ENCODE data around the gene GNAQ.

Gene GNAQ

DNA sequence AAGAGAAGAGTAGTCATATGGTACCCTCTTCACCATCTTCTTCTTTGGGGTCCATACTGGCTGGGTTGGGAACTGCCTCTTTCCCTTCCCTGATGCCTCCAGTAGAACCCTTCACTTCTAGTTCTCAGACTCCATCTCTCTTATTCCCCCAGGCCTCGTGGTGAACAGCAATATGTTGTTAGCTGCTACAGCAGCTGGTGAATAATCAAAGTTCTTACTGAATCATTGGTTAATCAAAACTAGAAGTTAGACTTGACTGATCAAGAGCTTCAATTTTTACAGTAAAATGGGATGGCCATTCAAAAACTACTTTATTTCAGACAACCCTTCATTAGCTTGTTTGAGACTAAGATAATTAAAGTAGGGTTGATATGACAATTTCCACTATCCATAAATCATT is 192.6 kb downstream of the GNAQ start:
- TF ChIP-seq, protein P1, sequence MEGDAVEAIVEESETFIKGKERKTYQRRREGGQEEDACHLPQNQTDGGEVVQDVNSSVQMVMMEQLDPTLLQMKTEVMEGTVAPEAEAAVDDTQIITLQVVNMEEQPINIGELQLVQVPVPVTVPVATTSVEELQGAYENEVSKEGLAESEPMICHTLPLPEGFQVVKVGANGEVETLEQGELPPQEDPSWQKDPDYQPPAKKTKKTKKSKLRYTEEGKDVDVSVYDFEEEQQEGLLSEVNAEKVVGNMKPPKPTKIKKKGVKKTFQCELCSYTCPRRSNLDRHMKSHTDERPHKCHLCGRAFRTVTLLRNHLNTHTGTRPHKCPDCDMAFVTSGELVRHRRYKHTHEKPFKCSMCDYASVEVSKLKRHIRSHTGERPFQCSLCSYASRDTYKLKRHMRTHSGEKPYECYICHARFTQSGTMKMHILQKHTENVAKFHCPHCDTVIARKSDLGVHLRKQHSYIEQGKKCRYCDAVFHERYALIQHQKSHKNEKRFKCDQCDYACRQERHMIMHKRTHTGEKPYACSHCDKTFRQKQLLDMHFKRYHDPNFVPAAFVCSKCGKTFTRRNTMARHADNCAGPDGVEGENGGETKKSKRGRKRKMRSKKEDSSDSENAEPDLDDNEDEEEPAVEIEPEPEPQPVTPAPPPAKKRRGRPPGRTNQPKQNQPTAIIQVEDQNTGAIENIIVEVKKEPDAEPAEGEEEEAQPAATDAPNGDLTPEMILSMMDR (IDR thresholded peaks at IDR 0.05; ENCODE audit: low read depth, low read length) = no peak
- no peak overlapping the region for H3K4me3 ChIP-seq (ENCODE audit: low read depth, low read length)

DNA sequence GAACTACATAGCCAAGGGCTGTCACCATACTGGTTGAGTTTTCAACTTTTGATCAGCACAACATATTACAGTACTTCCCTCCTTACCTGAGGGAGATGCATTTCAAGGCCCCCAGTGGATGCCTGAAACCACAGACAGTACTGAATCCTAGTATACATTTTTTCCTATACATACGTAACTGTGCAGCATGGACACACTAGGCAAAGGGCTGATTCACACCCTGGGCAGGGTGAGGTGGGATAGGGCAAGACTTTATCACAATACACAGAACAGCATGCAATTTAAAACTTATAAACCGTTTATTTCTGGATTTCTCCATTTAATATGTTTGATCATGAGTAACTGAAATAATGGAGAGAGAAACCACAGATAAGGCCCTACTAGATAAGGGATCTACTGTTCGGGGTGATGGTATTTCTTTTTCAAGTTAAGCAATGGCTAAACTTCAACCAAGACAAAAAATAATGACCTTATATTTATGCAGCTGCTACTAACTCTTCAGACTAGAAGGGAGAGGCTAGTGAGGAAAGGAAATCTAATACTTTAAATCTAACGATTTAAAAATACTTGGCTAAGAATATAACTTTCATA is 196.6 kb downstream of the GNAQ start:
- H3K4me3 ChIP-seq (ENCODE audit: low read depth, low read length) = no peak overlapping the region
- TF ChIP-seq, protein P1 (IDR thresholded peaks at IDR 0.05; ENCODE audit: low read depth, low read length) = no peak

DNA sequence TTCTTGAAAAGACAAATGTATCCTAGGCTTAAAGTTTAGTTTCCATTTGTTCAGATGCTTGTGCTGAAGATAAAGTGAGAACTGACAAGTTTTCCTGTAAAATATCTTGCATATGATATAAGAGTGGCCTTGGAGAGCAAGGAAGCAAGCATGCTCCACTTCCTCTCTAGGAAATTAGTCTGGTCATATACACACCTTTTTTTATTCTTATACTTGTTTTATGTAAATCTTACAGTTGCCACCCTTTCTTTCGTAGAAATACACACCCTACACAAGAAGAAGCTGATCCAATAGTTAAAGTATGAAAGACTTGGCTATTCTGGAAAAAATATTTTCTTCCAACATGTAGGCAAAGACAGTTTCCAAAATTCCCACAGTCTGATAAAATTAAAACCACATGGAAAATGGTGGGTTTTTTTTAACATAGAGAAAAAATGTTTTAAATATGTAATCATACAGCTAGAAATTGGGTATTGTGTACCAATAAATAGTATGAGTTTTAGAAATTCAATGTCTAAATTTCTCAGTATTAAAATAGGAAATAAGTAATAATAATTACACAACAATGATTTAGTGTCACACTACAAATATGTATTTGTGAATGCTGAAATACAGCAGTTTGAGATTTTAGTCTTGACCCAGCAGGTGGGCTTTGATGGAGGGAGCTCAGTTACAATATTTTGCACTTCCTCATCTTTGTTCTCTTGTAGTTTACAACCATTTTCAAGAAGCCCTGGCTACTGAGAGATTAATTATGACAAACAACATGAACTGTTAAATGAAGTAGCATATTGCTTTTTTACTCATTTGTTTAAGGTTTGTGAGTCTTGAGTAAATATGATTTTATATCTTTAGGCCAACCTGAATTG is 197.8 kb downstream of the GNAQ start:
- no peak overlapping the region for H3K4me3 ChIP-seq (ENCODE audit: low read depth, low read length)
- TF ChIP-seq, protein P1 (IDR thresholded peaks at IDR 0.05; ENCODE audit: low read depth, low read length) = no peak

DNA sequence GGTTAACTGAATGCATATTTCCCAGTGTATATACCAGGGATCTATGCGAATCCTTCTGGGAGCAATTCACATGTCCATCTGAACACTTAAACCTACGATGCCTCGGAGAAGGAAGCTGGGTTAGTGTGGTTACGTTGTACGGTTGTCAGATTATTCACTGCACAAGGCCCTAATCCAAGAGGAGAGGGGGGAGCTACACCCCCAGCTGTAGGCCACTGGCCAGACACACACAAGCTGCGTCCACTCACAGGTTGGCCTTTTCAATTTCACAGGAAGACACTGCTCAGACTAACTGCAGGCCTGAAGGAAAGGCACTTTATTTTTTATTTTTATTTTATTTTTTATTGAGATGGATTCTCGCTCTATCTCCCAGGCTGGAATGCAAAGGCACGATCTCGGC is 199.0 kb downstream of the GNAQ start:
- TF ChIP-seq, protein P1 (IDR thresholded peaks at IDR 0.05; ENCODE audit: low read depth, low read length) = no peak
- no peak overlapping the region for H3K4me3 ChIP-seq (ENCODE audit: low read depth, low read length)

DNA sequence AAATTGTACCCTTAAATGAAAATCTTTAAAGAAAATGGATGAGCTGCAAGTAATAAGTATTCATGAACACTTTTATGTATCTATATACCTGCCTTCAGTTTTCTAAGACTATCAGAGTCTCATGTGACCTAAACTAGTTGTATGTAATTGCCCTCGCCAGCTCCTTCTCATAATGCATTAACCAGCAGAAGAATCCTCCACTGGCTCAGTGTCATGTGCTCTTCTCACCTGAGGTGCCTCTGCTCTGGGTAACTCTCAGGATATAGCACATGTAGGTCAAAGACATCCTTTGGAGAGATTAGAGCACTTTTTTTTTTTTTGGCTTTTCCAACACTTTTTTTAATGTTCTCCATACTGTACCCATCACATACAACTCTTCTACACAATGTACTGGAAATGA is 199.8 kb downstream of the GNAQ start:
- TF ChIP-seq, protein P1 (IDR thresholded peaks at IDR 0.05; ENCODE audit: low read depth, low read length) = no peak
- no peak overlapping the region for H3K4me3 ChIP-seq (ENCODE audit: low read depth, low read length)

DNA sequence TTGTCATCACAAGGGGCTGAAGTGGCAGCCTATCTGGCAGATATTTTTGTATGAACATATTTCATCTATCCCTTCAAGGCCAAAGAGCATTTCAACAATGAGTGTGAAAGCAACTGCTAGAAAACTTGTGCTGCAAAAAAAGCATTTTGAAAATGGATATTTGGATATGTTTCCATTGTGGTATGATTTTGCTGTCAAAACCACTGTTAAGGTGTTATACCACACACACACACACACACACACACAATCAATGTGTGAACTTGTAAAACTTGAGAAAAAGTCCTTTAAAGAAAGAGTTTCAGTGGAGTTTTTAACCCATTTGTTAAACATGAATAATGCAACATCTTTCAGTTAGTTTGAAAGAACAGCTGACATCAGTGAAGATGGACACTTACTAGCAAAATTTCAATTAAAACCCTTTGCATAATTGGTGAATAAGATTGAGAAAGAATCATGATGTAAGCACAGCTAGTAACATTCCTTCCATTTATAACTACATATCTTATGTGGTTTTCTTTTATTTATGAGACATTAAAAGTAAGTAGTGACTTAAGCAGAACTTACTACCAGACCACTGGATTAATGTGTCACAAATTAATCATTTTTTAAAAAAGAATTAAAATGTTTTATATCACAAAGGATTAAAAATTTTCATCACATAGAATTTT is 200.9 kb downstream of the GNAQ start:
- no peak overlapping the region for H3K4me3 ChIP-seq (ENCODE audit: low read depth, low read length)
- TF ChIP-seq, protein P1 (IDR thresholded peaks at IDR 0.05; ENCODE audit: low read depth, low read length) = no peak

DNA sequence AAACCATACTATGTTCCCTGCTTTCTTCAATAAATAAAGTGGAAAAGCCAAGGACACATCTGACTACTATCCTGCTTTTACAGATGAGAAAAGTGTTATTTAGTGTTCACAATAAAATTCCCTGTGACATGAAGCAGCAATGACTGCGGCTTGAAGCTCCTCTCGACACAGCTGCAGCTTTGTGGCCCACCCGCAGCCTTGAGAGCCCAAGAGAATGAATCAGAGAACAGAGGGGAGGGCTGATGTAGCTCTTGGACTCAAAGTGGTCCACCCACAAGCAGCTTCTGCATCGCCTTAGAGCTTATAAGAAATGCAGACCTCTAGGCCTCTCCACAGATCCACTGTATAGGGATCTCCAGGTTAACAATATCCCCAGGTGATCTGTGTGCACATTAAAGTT is 202.2 kb downstream of the GNAQ start:
- TF ChIP-seq, protein P1 (IDR thresholded peaks at IDR 0.05; ENCODE audit: low read depth, low read length) = no peak
- no peak overlapping the region for H3K4me3 ChIP-seq (ENCODE audit: low read depth, low read length)
